Measurements from ENCODE around the gene MFRP.

Gene MFRP

GRCh38 chr11:119350302-119350701, 3.8 kb upstream of the MFRP start:
- no peak overlapping the region for H3K27ac ChIP-seq
- H3K79me2 ChIP-seq: no peaks in the 10 kb centered on the region
- H3K4me1 ChIP-seq: no peaks in the 10 kb centered on the region
- no peaks in the 10 kb centered on the region for H3K27me3 ChIP-seq (ENCODE audit: control insufficient read depth, insufficient read depth, low read length)
- no peak overlapping the region for H3K9ac ChIP-seq
- TF ChIP-seq CTCF (IDR thresholded peaks at IDR 0.05): no peak
- no peak overlapping the region for H3K4me3 ChIP-seq (ENCODE audit: low read depth, low read length)
- H3K36me3 ChIP-seq (ENCODE audit: control insufficient read depth, insufficient read depth, low read length): no peaks in the 10 kb centered on the region
- H2AFZ ChIP-seq: no peak overlapping the region
- no peak overlapping the region for H3K4me2 ChIP-seq (ENCODE audit: low read length)
- H3K9me3 ChIP-seq (ENCODE audit: control insufficient read depth, low read length): no peaks in the 10 kb centered on the region

- Histone ChIP-seq H3K4me2 (ENCODE audit: low read length) (no peak overlapping the region), H3K79me2 (no peaks in the 10 kb centered on the region), H3K9me3 (ENCODE audit: control insufficient read depth, low read length) (no peaks in the 10 kb centered on the region), H3K27me3 (ENCODE audit: control insufficient read depth, insufficient read depth, low read length) (no peaks in the 10 kb centered on the region), H2AFZ (no peak overlapping the region), H3K4me3 (ENCODE audit: low read depth, low read length) (no peak overlapping the region), H3K27ac (no peak overlapping the region), H3K9ac (no peak overlapping the region), H3K36me3 (ENCODE audit: control insufficient read depth, insufficient read depth, low read length) (no peaks in the 10 kb centered on the region), H3K4me1 (no peaks in the 10 kb centered on the region)
- TF ChIP-seq CTCF (IDR thresholded peaks at IDR 0.05): no peak
Measured at GRCh38 chr11:119347940-119348605, 1.6 kb upstream of the MFRP start.

- no peak overlapping the region for H3K9ac ChIP-seq
Measured at GRCh38 chr11:119347242-119347641, 737 bp upstream of the MFRP start.

GRCh38 chr11:119345685-119346084, 820 bp downstream of the MFRP start:
- H3K79me2 ChIP-seq: no peaks in the 10 kb centered on the region
- H3K27me3 ChIP-seq (ENCODE audit: control insufficient read depth, insufficient read depth, low read length): no peaks in the 10 kb centered on the region
- no peak overlapping the region for H3K4me2 ChIP-seq (ENCODE audit: low read length)
- no peak for TF ChIP-seq CTCF (IDR thresholded peaks at IDR 0.05)
- H3K27ac ChIP-seq: no peak overlapping the region
- no peaks in the 10 kb centered on the region for H3K36me3 ChIP-seq (ENCODE audit: control insufficient read depth, insufficient read depth, low read length)
- no peak overlapping the region for H3K9ac ChIP-seq
- H3K9me3 ChIP-seq (ENCODE audit: control insufficient read depth, low read length): no peaks in the 10 kb centered on the region
- H2AFZ ChIP-seq: no peak overlapping the region
- no peaks in the 10 kb centered on the region for H3K4me1 ChIP-seq
- no peak overlapping the region for H3K4me3 ChIP-seq (ENCODE audit: low read depth, low read length)

More at GRCh38 chr11:119347242-119347641, 737 bp upstream of the MFRP start:
- Histone ChIP-seq H3K36me3 (ENCODE audit: control insufficient read depth, insufficient read depth, low read length) (no peaks in the 10 kb centered on the region), H3K4me2 (ENCODE audit: low read length) (no peak overlapping the region), H3K4me1 (no peaks in the 10 kb centered on the region), H3K27ac (no peak overlapping the region), H3K4me3 (ENCODE audit: low read depth, low read length) (no peak overlapping the region), H3K27me3 (ENCODE audit: control insufficient read depth, insufficient read depth, low read length) (no peaks in the 10 kb centered on the region), H3K9me3 (ENCODE audit: control insufficient read depth, low read length) (no peaks in the 10 kb centered on the region), H2AFZ (no peak overlapping the region), H3K79me2 (no peaks in the 10 kb centered on the region)
- no peak for TF ChIP-seq CTCF (IDR thresholded peaks at IDR 0.05)

All from parathyroid adenoma (tissue), 2 donors.